Neural progenitor cell (in vitro differentiated cells): Measurements from ENCODE around the gene KLHL36. TPM values are rescaled to one million over a fixed set of nuclear protein-coding genes. Genes with fewer than 3 reads are reported as not detected.

Experiments
- DNase-seq: peaks from one replicate; pipeline ENCODE4 v3.0.0-alpha.2; 2016; ENCODE audit warnings: low spot score
- H2AFZ ChIP-seq: fragments of 200-600 bp; sonication (generic); replicated peaks from 2 replicates; pipeline ENCODE4 v1.6.1; 2016; ENCODE audit warnings: antibody characterized with exemption
- H3F3A ChIP-seq: fragments of 200-600 bp; sonication (generic); 2 replicates; pipeline ENCODE4 v1.6.1; 2016; ENCODE audit warnings: antibody characterized with exemption, low read depth
- H3K27ac ChIP-seq: fragments of 200-600 bp; sonication (generic); 2 replicates; pipeline ENCODE4 v1.5.1; 2016; ENCODE audit warnings: mild to moderate bottlenecking
- H3K27me3 ChIP-seq: fragments of 200-600 bp; sonication (generic); 2 replicates; pipeline ENCODE4 v1.6.1; 2016; ENCODE audit warnings: mild to moderate bottlenecking, moderate library complexity
- H3K36me3 ChIP-seq: fragments of 200-600 bp; sonication (generic); 2 replicates; pipeline ENCODE4 v1.5.1; 2016
- H3K4me1 ChIP-seq: fragments of 200-600 bp; sonication (generic); 2 replicates; pipeline ENCODE4 v1.6.1; 2016; ENCODE audit warnings: mixed run types
- H3K4me2 ChIP-seq: fragments of 200-600 bp; sonication (generic); 2 replicates; pipeline ENCODE4 v1.6.1; 2016
- H3K4me3 ChIP-seq: fragments of 200-600 bp; sonication (generic); 2 replicates; pipeline ENCODE4 v1.5.1; 2016
- H3K79me2 ChIP-seq: fragments of 200-600 bp; sonication (generic); 2 replicates; pipeline ENCODE4 v1.6.1; 2016; ENCODE audit warnings: low read depth
- H3K9ac ChIP-seq: fragments of 200-600 bp; sonication (generic); 2 replicates; pipeline ENCODE4 v1.6.1; 2016
- H3K9me3 ChIP-seq: fragments of 200-600 bp; sonication (generic); 2 replicates; pipeline ENCODE4 v1.5.1; 2016; ENCODE audit warnings: low read depth
- H4K20me1 ChIP-seq: fragments of 200-600 bp; sonication (generic); 2 replicates; pipeline ENCODE4 v1.6.1; 2016; ENCODE audit warnings: low read depth
- H3K27ac Mint-ChIP-seq: 3 replicates; pipeline ENCODE4 v1.8.0; 2021; ENCODE audit warnings: mixed read lengths
- H3K27me3 Mint-ChIP-seq: 2 replicates; pipeline ENCODE4 v1.8.0; 2022; ENCODE audit warnings: low read depth, mild to moderate bottlenecking, inconsistent platforms, moderate library complexity, mixed read lengths; ENCODE audit not compliant: insufficient read depth
- H3K36me3 Mint-ChIP-seq: 3 replicates; pipeline ENCODE4 v1.8.0; 2021; ENCODE audit warnings: mixed read lengths
- H3K4me1 Mint-ChIP-seq: 3 replicates; pipeline ENCODE4 v1.8.0; 2021; ENCODE audit warnings: mixed read lengths
- H3K4me3 Mint-ChIP-seq: 3 replicates; pipeline ENCODE4 v1.8.0; 2021; ENCODE audit warnings: mild to moderate bottlenecking, moderate library complexity, mixed read lengths
- H3K9me3 Mint-ChIP-seq: 3 replicates; pipeline ENCODE4 v1.8.0; 2020; ENCODE audit warnings: mixed read lengths
- CTCF ChIP-seq: fragments of 200-600 bp; sonication (generic); IDR thresholded peaks from 2 replicates; pipeline ENCODE4 v1.5.1; 2017; ENCODE audit warnings: antibody characterized with exemption, mild to moderate bottlenecking
- EZH2 ChIP-seq: fragments of 200-600 bp; sonication (generic); IDR thresholded peaks from 2 replicates; pipeline ENCODE4 v1.6.1; 2017; ENCODE audit warnings: antibody characterized with exemption, mild to moderate bottlenecking, moderate library complexity
- EZH2phosphoT487 ChIP-seq: fragments of 200-600 bp; sonication (generic); IDR thresholded peaks from 2 replicates; pipeline ENCODE4 v1.6.1; 2017; ENCODE audit warnings: antibody characterized with exemption
- total RNA-seq: library from RNA; depleted of rRNA; stranded (reverse); fragments of >200 nt; gene quantifications from 2 replicates; pipeline ENCODE4 v1.2.3, GENCODE V29; 2015; ENCODE audit warnings: low replicate concordance

Gene KLHL36
- total RNA-seq, 1 donor from 2014 or later: 15.9 TPM

GRCh38 chr16:84630009-84630408, 18.3 kb upstream of the KLHL36 start:
- Mint-ChIP-seq H3K27me3 (peaks cover 7% of the 10 kb centered on the region), H3K9me3 (no peaks in the 10 kb centered on the region), H3K27ac (no peak overlapping the region), H3K36me3 (no peaks in the 10 kb centered on the region), H3K4me3 (no peak overlapping the region), H3K4me1 (peaks cover 9% of the 10 kb centered on the region)
- Histone ChIP-seq H3K27ac (no peak overlapping the region), H3K9me3 (no peaks in the 10 kb centered on the region), H4K20me1 (no peaks in the 10 kb centered on the region), H2AFZ (no peak overlapping the region), H3K4me1 (peaks cover 8% of the 10 kb centered on the region), H3K79me2 (no peaks in the 10 kb centered on the region), H3K4me2 (no peak overlapping the region), H3K36me3 (no peaks in the 10 kb centered on the region), H3K27me3 (no peaks in the 10 kb centered on the region), H3K4me3 (no peak overlapping the region), H3F3A (no peaks in the 10 kb centered on the region), H3K9ac (no peak overlapping the region)
- TF ChIP-seq EZH2 (no peak), EZH2phosphoT487 (no peak), CTCF (no peak)
- DNase-seq: no peak

- TF ChIP-seq CTCF (no peak), EZH2phosphoT487 (no peak), EZH2 (no peak)
- Histone ChIP-seq H3K9ac (no peak overlapping the region), H3K27ac (no peak overlapping the region), H3K4me3 (no peak overlapping the region), H3K9me3 (no peaks in the 10 kb centered on the region), H3K79me2 (no peaks in the 10 kb centered on the region), H2AFZ (no peak overlapping the region), H3F3A (no peaks in the 10 kb centered on the region), H3K4me2 (no peak overlapping the region), H3K4me1 (peaks cover 8% of the 10 kb centered on the region), H3K27me3 (no peaks in the 10 kb centered on the region), H3K36me3 (no peaks in the 10 kb centered on the region), H4K20me1 (no peaks in the 10 kb centered on the region)
- Mint-ChIP-seq H3K4me3 (no peak overlapping the region), H3K9me3 (no peaks in the 10 kb centered on the region), H3K27ac (no peak overlapping the region), H3K4me1 (peaks cover 9% of the 10 kb centered on the region), H3K36me3 (no peaks in the 10 kb centered on the region), H3K27me3 (peaks cover 7% of the 10 kb centered on the region)
- DNase-seq: no peak
Observed at GRCh38 chr16:84630446-84631152, 17.7 kb upstream of the KLHL36 start.

GRCh38 chr16:84631153-84631466, 17.2 kb upstream of the KLHL36 start:
- H3K4me1 Mint-ChIP-seq: peaks cover 9% of the 10 kb centered on the region
- no peak overlapping the region for H3K4me3 Mint-ChIP-seq
- H3K27ac Mint-ChIP-seq: no peak overlapping the region
- H3K79me2 ChIP-seq: no peaks in the 10 kb centered on the region
- H2AFZ ChIP-seq: no peak overlapping the region
- H3K4me3 ChIP-seq: no peak overlapping the region
- no peak overlapping the region for H3K9ac ChIP-seq
- H3K27me3 ChIP-seq: no peaks in the 10 kb centered on the region
- no peak for DNase-seq
- peaks cover 9% of the 10 kb centered on the region for H3K27me3 Mint-ChIP-seq
- H3K4me2 ChIP-seq: no peak overlapping the region
- H3K36me3 ChIP-seq: no peaks in the 10 kb centered on the region
- peaks cover 8% of the 10 kb centered on the region for H3K4me1 ChIP-seq
- H3K9me3 Mint-ChIP-seq: no peaks in the 10 kb centered on the region
- H3K27ac ChIP-seq: no peak overlapping the region
- no peaks in the 10 kb centered on the region for H3K9me3 ChIP-seq
- H4K20me1 ChIP-seq: no peaks in the 10 kb centered on the region
- H3K36me3 Mint-ChIP-seq: no peaks in the 10 kb centered on the region
- H3F3A ChIP-seq: no peaks in the 10 kb centered on the region
- TF ChIP-seq CTCF: no peak
- TF ChIP-seq EZH2: no peak
- TF ChIP-seq EZH2phosphoT487: no peak
